IPS-NIHi11 (cell line): Measurements from ENCODE around the gene BDKRB2.

Source experiments
- DNase-seq: peaks from one replicate; pipeline ENCODE4 v3.0.0; 2012; ENCODE audit warnings: mixed read lengths, low spot score

The BDKRB2 gene

GRCh38 chr14:96204151-96205058 is at the start of gene BDKRB2:
BDKRB2 (plus strand) TSS chr14:96204839; CDS start chr14:96237108, 32,269 bp downstream.
- peak; percentile 91 for DNase-seq

DNA sequence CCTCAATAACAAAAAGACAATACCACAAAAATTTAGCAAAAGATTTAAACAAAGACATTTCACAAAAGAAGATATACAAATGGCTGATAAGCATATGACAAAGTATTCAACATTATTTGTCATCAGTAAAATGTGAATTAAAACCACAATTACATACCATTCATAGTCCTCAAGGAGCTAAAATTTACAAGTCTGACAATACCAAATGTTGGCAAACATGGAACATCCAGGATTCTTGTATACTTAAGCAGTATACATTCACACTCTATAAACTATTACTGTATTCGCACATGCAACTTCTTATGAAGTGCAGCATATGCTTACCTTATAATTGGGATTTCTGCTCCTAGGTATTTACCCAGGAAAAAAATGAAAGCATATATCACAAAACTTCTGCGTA is 49.7 kb upstream of the BDKRB2 start:
- DNase-seq, result no peak

DNA sequence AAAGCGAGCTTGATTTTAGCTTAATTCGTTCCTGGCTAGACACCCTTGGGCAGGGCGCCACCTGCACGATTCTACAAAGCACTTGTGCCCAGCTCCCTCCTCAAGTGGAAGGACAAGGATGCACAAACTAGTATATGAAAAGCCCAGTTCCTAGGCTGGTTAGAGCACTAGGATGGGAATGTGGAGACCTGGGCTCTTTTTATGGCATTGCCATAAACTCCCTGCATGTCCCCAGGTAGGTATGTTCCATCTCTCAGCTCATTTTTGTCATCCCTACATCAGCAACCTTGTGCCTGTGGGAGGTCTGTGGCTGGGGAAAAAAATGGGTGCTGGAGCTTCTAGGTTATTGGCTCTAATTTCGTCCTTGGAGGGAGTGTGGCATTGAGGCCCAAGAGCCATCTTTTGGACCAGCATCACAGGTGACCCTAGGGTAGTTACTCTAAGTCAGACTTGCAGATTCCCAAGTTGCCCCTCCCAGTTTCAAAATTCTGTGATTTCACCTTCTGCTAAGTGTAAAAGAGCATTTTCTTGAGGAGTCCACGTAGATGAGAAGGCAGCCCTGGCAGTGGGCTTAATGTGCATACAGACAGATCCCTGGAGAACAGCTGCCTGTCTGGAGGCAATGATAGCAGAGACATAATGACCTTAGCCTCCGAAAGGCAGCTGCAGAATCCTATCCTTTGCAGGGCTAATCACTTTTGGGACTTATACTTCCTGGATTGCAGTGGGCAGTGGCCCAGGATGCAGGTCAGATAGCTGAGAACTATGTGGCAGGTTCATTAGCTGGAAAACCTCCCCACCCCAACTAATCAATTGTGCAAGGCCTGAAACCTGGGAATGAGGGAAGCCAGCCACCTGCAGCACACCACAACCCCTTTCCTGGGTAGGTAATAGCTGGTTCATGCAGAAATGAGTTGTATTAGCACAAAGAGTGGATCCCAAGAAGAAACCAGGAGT is 47.6 kb upstream of the BDKRB2 start:
- no peak for DNase-seq

- DNase-seq, result no peak
These were observed 45.9 kb upstream of the BDKRB2 start for GRCh38 chr14:96158735-96159134.

GRCh38 chr14:96160076-96160912 is 44.3 kb upstream of the BDKRB2 start:
- no peak for DNase-seq

- DNase-seq, result no peak
These were observed 43.7 kb upstream of the BDKRB2 start for GRCh38 chr14:96160913-96161310.

GRCh38 chr14:96161636-96162035 is 43.0 kb upstream of the BDKRB2 start:
- DNase-seq, result no peak

DNA sequence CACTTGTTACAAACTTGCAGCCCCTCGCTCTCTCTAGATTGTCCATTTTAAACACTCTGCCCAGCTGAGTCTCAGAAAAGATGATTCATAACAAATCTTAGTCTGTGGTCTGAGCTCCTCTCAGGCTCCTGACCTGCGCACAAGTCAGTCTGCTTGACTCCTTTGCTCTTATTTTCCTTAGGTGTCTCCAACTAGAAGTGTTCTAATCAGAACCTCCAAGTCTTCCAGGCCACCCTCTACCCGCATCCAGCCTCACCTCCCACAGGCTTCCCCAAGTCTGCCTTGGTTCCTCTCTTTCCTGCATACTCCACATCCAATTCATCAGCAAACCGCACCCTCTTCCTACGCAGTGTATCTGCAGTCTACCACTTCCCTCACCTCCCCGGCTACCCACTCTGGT is 42.4 kb upstream of the BDKRB2 start:
- DNase-seq, result no peak

DNA sequence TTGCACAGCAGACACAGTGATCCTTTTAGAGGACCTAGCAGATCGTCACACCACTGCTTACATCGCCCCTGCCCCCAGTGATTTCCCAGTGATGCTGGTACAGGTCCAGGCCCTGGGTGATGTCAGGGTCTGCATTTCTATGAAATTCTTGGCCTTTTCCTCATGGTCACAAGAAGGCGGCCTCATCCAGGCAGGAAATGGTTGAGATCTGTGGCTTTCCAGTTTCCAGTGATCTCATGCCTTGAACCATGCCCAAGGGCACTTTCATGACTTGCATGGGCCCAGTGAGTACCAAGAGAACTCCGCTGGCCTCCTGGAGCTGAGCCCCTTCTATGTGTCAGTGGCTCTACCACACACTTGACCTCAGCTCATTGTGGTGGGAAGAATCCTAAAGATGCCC is 41.9 kb upstream of the BDKRB2 start:
- no peak for DNase-seq

- DNase-seq, result no peak
These were observed 39.7 kb upstream of the BDKRB2 start for GRCh38 chr14:96164861-96165490.

DNA sequence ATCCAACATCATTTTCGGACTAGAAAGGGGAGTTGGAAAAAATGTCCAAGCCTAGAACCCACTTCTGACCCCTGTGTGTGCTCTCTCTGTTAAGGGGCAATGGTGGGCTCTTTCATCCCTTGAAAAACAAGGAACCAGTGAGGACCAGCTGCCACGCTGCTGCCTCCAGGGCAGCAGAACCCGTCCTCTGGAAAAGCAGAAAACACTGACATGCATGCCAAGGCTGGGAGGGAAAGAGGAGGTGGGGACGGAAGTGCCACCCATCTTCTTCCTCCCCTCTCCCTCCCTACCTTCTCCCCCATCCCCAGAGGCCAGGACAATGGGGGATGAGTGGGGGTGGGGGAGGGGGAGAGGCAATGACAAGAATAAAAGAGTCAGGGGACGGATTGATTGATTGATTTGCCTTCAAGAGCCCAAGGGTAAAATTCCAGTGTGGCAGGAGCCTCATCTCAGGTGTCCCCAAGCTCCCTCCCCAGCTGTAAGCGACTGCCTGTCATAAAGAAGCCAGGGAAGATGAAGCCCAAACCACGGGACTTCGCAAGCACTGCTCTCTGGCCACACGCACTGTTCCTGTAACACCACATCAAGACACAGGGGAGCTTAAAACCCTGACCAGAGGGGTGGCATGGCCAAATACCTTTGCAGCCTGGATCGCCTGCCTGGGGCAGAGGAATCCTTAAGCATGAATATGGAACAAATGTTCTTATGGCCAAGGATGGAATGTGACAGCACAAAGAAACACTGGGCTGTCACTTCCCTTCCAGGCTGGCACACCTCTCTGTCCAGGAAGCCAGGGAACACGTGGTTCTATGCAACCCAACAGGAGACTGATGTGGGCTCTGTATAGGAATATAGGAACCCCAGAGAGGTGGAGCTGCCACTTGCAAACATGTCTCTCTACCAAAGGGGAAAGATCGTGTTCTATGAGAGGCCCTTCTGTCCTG is 38.9 kb upstream of the BDKRB2 start:
- no peak for DNase-seq

DNA sequence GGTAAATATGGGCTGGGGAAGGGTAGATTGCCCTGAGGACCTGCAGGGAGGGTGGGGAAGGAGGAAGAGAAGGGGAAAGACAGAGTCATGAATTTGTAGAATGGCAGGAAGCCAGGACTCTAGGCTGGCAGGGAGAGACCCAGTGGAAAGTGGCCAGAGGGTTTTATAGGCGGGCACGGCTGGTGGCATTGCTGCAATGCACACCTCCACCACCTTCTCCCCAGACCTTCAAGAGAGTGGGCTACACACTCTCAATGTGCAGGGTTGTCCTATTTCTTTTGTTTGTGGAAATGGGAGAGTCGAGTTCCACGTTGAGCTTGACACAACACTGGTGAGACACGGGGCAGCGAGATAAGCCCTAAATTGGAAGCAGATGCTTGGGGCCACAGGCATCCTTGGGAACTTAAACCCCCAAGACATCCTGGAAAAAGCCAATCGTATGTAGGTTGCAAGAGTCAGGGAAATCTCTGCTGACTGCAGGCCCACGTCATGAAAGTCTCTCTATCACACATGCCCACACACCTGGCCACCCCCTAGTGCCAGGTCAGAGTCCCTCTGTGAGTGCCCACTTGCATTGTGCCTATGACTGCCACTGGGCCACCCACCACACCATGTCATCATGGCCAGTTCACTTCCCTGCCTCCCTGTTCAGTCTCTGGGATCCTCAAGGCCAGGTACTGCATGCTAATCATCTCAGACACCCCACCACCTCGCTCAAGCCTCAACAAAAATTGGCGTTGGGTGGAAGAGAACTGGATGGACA is 38.0 kb upstream of the BDKRB2 start:
- no peak for DNase-seq

DNA sequence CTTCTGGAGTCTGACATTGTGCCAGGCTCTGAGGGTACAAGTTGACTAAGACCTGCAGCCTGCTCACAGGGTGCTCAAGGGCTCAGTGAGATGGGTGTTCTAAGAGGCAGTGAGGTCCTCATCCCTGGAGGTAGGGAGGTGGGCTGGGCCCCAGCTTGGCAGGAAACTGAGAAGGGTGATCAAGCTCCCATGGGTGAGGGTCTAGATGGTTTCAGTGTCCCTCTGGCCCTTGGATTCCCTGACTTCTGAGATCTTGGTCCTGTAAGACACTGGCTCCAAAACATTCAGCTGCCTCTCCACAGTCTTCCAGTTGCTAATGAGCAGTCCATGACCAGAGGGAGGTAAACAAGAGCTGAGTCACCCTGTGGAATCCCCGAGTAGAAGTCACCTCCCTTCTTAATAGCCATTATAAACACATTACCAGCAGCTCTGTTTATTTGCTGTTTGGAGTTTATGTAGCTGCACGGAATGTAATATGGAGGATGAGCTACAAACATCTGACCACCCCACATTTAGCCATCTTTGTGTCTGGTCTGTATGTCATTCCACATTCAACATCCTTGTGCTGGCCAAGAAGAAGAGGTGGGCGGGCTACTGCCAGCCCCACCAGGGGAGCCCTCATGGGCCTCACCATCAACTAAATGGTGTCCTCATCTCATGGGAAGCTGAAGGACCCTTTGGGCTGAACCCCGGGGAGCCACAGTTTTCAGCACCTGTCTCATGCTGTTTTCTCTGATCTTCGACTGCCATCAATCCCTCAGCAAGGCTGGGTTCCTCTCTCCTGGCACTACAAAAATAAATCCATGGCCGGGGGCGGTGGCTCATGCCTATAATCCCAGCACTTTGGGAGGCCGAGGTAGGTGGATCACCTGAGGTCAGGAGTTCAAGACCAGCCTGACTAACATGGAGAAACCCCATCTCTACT is 37.2 kb upstream of the BDKRB2 start:
- no peak for DNase-seq

- DNase-seq, result no peak
These were observed 36.1 kb upstream of the BDKRB2 start for GRCh38 chr14:96168581-96168980.

DNA sequence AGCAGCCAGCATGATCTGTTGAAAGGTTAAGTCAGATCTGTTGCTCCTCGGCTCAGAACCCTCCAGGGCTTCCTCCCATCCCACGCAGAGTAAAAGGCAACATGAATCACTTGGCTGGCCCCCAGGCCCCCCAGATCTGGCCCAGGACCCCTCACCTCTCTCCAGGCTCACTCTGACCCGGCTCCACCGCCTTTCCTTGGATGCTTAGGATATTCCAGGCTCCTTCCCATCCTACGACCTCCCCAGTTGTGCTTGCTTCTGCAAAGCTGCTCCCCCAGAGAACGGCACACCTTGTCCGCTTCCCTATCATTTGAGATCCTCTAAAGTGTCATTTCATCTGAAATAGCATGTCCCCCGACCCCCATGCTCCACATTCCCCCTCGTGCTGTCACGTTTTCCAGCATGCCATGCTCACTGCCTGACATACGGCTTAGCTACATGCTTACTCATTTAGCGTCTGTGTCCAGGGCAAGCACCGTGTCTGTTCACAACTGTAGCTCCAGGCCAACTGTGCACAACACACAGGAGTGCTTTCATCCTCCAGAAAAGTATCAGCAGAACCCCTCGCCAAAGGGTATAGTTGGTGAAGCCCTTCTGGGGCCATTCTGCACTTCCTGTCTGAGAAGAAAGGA is 33.6 kb upstream of the BDKRB2 start:
- DNase-seq, result no peak

DNA sequence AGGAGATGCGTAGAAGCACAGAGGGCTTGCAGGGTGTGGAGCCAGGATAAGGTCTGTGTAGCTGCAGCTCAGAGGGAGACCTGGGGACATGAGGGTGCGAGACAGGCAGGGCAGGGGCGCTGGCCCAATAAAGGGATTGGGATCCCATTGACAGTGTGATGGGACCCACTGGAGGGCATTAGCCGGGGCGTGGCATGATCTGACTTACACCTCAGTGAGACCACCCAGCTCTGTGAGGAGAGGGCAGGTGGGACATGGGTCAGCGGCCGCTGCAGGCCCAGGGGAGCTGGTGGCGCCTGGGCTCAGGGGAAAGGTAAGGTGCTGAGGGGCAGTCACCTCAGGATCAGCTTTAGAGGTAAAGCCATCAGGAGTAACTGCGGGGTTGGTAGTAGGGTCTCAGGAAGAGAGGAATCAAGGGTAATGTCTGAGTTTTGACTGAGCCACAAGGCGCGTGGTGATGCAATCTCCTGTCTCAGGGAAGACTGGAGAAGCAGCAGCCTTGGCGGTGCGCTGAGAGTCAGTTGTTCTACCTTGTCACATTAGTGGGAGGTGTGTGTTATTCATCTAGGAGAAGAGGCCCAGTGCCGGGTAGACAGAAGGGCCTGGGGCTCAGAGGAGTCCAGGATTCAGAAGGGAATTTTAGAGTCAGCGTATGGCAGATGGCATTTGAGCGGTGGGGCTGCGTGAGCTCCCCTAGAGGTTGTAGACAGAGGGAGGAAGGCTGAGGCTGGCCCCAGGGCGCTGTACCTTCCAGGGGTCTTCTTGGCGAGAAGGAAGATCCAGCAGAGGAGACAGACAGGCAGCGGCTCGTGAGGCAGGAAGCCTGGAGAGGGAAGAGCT is 30.8 kb upstream of the BDKRB2 start:
- DNase-seq, result no peak

- no peak for DNase-seq
These were observed 28.4 kb upstream of the BDKRB2 start for GRCh38 chr14:96176275-96176674.
